Breast epithelium (tissue), 4 donors: Measurements from ENCODE around the gene RNASET2. TPM values are rescaled to one million over a fixed set of nuclear protein-coding genes. Genes with fewer than 3 reads are reported as not detected.

Source experiments
- DNase-seq, 2 donors: peaks; one replicate each; pipeline ENCODE4 v3.0.0-alpha.2; 2019; ENCODE audit warnings: low spot score in 2 of 2
- H3K27ac ChIP-seq, 2 donors: fragments of 200-600 bp; sonication (generic) in 1 of 2; one replicate each; pipeline ENCODE4 v1.5.1; 2016 to 2019; ENCODE audit warnings: mild to moderate bottlenecking in 1 of 2
- H3K27me3 ChIP-seq, 2 donors: fragments of 200-600 bp; sonication (generic) in 1 of 2; one replicate each; pipeline versions ENCODE4 v1.5.1 to v1.6.0; 2017 to 2019; ENCODE audit warnings: control low read depth in 1 of 2, mild to moderate bottlenecking in 1 of 2
- H3K36me3 ChIP-seq: fragments of 200-600 bp; one replicate; pipeline ENCODE4 v1.5.1; 2019
- H3K4me1 ChIP-seq, 2 donors: fragments of 200-600 bp; sonication (generic); one replicate each; pipeline ENCODE4 v1.5.1; 2016 to 2019; ENCODE audit warnings: control low read depth in 1 of 2
- H3K4me3 ChIP-seq, 3 donors: fragments of 200-600 bp; sonication (generic); 1 replicate in 2 of 3; 2 replicates in 1 of 3; pipeline ENCODE4 v1.5.1; 2016 to 2019; ENCODE audit warnings: mild to moderate bottlenecking in 3 of 3, moderate library complexity in 2 of 3
- H3K9me3 ChIP-seq, 2 donors: fragments of 200-600 bp; sonication (generic) in 1 of 2; one replicate each; pipeline ENCODE4 v1.5.1; 2016 to 2019; ENCODE audit warnings: control low read depth in 1 of 2
- POLR2A ChIP-seq: fragments of 450-650 bp; IDR thresholded peaks from one replicate; pipeline ENCODE4 v1.6.1; 2016; ENCODE audit warnings: antibody characterized with exemption, mild to moderate bottlenecking, moderate library complexity
- POLR2AphosphoS5 ChIP-seq, 3 donors: sonication (generic); formaldehyde crosslinking; IDR thresholded peaks; one replicate each; pipeline ENCODE4 v1.6.1; 2017; ENCODE audit warnings: antibody characterized with exemption in 3 of 3
- intact Hi-C: fragments of 100-400 bp; cut with DNase I; formaldehyde crosslinking; loops from one replicate; pipeline ENCODE4 v1.15.1; 2023; ENCODE audit warnings: low total_unique reads
- total RNA-seq, 3 donors: library from RNA; depleted of rRNA; stranded (reverse); fragments of >200 nt; gene quantifications; one replicate each; pipeline ENCODE4 v1.1.0, GENCODE V29; 2016
- TF ChIP-seq, protein P1 (sequence below), 3 donors: fragments of 450-650 bp; IDR thresholded peaks; one replicate each; pipeline ENCODE4 v1.5.1; 2016 to 2017; ENCODE audit warnings: antibody characterized with exemption in 3 of 3, mild to moderate bottlenecking in 3 of 3, moderate library complexity in 3 of 3

The RNASET2 gene
- total RNA-seq, 3 donors from 2014 or later = 35.1 to 82.9 (median 80.6) TPM

DNA sequence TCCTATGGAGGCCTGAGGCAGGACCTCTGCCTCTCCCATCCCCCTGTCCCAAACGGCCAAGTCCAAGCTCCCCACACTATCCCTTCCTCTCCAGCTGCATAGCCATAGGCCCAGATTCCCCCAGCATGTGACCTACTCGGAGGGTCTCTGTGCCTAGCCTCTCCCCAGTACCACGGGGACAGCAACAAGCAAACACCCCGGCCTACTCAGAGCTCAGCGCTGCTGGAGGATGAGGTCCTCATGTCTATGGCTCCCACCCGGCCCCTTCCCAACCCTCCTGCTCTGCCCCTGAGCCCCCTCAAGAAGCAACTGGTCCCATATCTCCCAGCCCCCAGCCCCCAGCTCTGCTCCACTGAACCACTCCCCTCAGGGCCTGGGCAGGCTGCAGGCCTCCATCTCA, 24.2 kb downstream of the RNASET2 start:
- TF ChIP-seq POLR2AphosphoS5 (IDR thresholded peaks at IDR 0.05) (no peak), POLR2A (no peak)
- TF ChIP-seq, protein P1, sequence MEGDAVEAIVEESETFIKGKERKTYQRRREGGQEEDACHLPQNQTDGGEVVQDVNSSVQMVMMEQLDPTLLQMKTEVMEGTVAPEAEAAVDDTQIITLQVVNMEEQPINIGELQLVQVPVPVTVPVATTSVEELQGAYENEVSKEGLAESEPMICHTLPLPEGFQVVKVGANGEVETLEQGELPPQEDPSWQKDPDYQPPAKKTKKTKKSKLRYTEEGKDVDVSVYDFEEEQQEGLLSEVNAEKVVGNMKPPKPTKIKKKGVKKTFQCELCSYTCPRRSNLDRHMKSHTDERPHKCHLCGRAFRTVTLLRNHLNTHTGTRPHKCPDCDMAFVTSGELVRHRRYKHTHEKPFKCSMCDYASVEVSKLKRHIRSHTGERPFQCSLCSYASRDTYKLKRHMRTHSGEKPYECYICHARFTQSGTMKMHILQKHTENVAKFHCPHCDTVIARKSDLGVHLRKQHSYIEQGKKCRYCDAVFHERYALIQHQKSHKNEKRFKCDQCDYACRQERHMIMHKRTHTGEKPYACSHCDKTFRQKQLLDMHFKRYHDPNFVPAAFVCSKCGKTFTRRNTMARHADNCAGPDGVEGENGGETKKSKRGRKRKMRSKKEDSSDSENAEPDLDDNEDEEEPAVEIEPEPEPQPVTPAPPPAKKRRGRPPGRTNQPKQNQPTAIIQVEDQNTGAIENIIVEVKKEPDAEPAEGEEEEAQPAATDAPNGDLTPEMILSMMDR (IDR thresholded peaks at IDR 0.05) = no peak
- H3K36me3 ChIP-seq = peaks cover 3% of the 10 kb centered on the region
- H3K4me1 ChIP-seq = no peaks in the 10 kb centered on the region
- no peak for DNase-seq
- H3K4me3 ChIP-seq = no peak overlapping the region
- intact Hi-C loops = no loop called here
- H3K27ac ChIP-seq = no peak overlapping the region
- no peaks in the 10 kb centered on the region for H3K9me3 ChIP-seq
- no peaks in the 10 kb centered on the region for H3K27me3 ChIP-seq

GRCh38 chr6:166931426-166931970, 24.9 kb downstream of the RNASET2 start:
- Histone ChIP-seq H3K4me3 (no peak overlapping the region), H3K9me3 (no peaks in the 10 kb centered on the region), H3K27ac (no peak overlapping the region), H3K36me3 (peaks cover 3% of the 10 kb centered on the region), H3K4me1 (no peaks in the 10 kb centered on the region), H3K27me3 (no peaks in the 10 kb centered on the region)
- DNase-seq = no peak
- TF ChIP-seq POLR2A (no peak), POLR2AphosphoS5 (IDR thresholded peaks at IDR 0.05) (no peak)
- TF ChIP-seq, protein P1 (IDR thresholded peaks at IDR 0.05) = no peak
- intact Hi-C loops = no loop called here

- DNase-seq = no peak
- intact Hi-C loops = no loop called here
- TF ChIP-seq, protein P1 (IDR thresholded peaks at IDR 0.05) = no peak
- TF ChIP-seq POLR2AphosphoS5 (IDR thresholded peaks at IDR 0.05) (no peak), POLR2A (no peak)
- H3K4me3 ChIP-seq = no peak overlapping the region
- H3K27me3 ChIP-seq = no peaks in the 10 kb centered on the region
- H3K9me3 ChIP-seq = no peaks in the 10 kb centered on the region
- H3K27ac ChIP-seq = no peak overlapping the region
- peaks cover 3% of the 10 kb centered on the region for H3K36me3 ChIP-seq
- no peaks in the 10 kb centered on the region for H3K4me1 ChIP-seq
These were observed 25.9 kb downstream of the RNASET2 start for GRCh38 chr6:166930354-166930891.

DNA sequence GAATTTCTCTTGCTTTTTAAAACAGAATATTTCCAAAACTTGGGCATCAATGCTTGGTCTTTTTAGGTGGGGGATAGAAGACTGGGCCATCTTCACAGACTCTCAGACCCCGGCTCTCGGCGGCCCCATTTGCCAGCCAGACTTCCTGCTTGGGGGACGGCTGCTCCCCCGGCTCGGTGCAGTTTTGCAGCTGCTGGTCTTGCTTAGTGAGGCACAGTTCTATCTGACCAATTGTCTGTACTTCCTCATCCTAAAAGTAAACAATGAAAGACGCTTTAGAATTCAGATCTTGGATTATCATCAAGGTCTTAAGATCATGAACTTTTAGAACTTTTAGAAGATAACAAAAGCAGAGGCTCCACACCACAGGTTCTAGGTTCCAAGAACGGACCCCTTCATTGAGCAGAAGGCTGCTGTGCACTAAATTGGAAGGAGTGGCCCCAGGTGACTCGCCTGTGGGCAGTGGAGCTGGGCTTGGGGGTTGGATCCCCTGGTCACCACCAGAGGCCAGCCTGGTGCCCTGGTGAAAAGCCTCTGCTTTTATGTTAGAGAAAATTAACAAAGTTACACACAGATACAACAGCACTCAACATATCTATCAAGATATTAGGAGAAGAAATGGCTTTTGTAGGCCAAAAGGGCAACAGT, 26.7 kb downstream of the RNASET2 start:
- no peaks in the 10 kb centered on the region for H3K27me3 ChIP-seq
- no peak for TF ChIP-seq POLR2A
- TF ChIP-seq, protein P1 (IDR thresholded peaks at IDR 0.05) = no peak
- no peak for TF ChIP-seq POLR2AphosphoS5 (IDR thresholded peaks at IDR 0.05)
- no peaks in the 10 kb centered on the region for H3K4me1 ChIP-seq
- no peaks in the 10 kb centered on the region for H3K9me3 ChIP-seq
- no peak overlapping the region for H3K27ac ChIP-seq
- intact Hi-C loops = no loop called here
- no peak overlapping the region for H3K4me3 ChIP-seq
- DNase-seq = no peak
- peaks cover 3% of the 10 kb centered on the region for H3K36me3 ChIP-seq
